ENCODE results near the gene KCND2. TPM values are rescaled to one million over a fixed set of nuclear protein-coding genes. Genes with fewer than 3 reads are reported as not detected.
A peak's percentile ranks its signal among the peaks of the same experiment; 100 is the strongest.

Gene KCND2
- total RNA-seq, 1 experiment from 2014 or later = 0.72 TPM

DNA sequence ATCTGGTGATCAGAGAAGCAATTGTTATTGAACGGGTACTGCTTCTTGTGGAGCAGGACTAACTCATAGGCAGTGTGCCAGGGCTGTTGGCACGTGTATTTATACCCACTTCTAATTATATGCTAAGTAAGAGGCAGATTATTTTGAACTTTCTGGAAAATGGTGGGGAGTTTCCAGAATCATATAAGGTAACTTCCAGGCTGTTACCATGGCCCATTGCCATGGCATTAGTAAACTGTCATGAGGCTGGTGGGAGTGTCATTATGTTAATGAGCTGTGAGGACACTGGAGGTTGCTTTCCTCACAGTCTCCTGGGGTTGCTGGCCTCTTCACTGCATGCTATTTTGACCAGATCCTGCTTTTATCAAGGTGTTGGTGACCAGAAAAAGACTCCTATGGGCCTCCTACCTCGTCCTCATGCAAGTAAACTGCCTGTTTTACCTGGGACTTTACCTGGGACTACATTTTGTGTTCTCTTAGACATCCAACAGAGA is 122.6 kb downstream of the KCND2 start:
- Histone ChIP-seq H3K9me3 (ENCODE audit: insufficient read depth, low read depth) (0 out of 2 replicates have a peak, but pooled peaks cover 2% of the 10 kb centered on the region), H3K36me3 (ENCODE audit: low read depth) (no peaks in the 10 kb centered on the region), H3K4me2 (no peak overlapping the region), H3K27me3 (ENCODE audit: insufficient read depth, low read depth) (no peaks in the 10 kb centered on the region), H2AFZ (no peak overlapping the region), H3K4me3 (no peak overlapping the region), H3K79me2 (ENCODE audit: low read depth) (no peaks in the 10 kb centered on the region), H3K9me2 (ENCODE audit: insufficient read depth) (no peaks in the 10 kb centered on the region), H3K4me1 (replicated peaks; ENCODE audit: insufficient read depth) (no peaks in the 10 kb centered on the region), H4K20me1 (ENCODE audit: insufficient read depth) (no peaks in the 10 kb centered on the region), H3K27ac (no peak overlapping the region), H3F3A (ENCODE audit: insufficient read depth, low read depth) (no peaks in the 10 kb centered on the region)
- ChIA-PET POLR2A (ENCODE audit: unreplicated experiment) (interaction anchor here (0.5 kb wide), 1 partner anchor 26 kb away, joined by 5 read pairs; no protein-coding TSS in a partner anchor), CTCF (no interaction called here)
- no peak for TF ChIP-seq EZH2 (IDR thresholded peaks at IDR 0.05; ENCODE audit: low read depth)
- TF ChIP-seq, protein P1, sequence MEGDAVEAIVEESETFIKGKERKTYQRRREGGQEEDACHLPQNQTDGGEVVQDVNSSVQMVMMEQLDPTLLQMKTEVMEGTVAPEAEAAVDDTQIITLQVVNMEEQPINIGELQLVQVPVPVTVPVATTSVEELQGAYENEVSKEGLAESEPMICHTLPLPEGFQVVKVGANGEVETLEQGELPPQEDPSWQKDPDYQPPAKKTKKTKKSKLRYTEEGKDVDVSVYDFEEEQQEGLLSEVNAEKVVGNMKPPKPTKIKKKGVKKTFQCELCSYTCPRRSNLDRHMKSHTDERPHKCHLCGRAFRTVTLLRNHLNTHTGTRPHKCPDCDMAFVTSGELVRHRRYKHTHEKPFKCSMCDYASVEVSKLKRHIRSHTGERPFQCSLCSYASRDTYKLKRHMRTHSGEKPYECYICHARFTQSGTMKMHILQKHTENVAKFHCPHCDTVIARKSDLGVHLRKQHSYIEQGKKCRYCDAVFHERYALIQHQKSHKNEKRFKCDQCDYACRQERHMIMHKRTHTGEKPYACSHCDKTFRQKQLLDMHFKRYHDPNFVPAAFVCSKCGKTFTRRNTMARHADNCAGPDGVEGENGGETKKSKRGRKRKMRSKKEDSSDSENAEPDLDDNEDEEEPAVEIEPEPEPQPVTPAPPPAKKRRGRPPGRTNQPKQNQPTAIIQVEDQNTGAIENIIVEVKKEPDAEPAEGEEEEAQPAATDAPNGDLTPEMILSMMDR (conservative IDR thresholded peaks at IDR 0.05) = no peak
- no peak for DNase-seq
- BruUV-seq (replicated peaks) = no TSS peak
- intact Hi-C loops (cut with micrococcal nuclease; ENCODE audit: unreplicated experiment) = no loop called here

DNA sequence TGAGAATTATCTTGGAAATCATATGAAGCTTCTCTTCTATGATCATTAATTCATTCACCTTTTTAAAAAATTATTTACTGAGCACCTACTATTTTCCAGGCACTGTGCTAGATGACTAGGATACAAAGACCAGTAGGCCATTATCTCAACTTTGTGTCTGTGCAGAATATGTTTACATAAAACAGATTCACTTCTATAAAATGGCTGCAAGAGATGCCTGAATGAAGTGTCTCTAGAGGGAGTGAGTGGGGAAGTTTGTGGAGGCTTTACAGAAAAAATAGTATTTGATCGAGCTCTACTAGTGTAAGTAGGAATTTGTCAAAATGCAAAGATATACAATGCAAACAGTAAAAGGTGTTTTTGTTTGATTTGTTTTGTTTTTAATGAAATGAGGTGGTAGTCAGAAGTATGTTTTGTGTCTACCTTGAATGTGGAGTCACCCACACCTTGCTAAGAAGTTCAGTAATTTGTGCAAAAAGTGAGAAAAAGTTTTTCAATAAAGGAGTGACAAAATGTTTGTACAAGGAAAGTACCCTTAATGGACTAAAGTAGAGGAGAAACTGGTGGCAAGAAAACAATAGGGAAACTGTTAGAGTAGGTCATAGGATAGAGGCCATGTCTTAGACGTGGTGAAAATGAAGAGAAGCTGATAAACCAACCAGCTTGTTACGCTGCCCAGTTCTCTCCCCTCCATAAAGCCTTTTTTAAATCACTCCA is 125.5 kb downstream of the KCND2 start:
- no TSS peak for BruUV-seq (replicated peaks)
- H3K4me1 ChIP-seq (replicated peaks; ENCODE audit: insufficient read depth) = peaks cover 17% of the 10 kb centered on the region

DNA sequence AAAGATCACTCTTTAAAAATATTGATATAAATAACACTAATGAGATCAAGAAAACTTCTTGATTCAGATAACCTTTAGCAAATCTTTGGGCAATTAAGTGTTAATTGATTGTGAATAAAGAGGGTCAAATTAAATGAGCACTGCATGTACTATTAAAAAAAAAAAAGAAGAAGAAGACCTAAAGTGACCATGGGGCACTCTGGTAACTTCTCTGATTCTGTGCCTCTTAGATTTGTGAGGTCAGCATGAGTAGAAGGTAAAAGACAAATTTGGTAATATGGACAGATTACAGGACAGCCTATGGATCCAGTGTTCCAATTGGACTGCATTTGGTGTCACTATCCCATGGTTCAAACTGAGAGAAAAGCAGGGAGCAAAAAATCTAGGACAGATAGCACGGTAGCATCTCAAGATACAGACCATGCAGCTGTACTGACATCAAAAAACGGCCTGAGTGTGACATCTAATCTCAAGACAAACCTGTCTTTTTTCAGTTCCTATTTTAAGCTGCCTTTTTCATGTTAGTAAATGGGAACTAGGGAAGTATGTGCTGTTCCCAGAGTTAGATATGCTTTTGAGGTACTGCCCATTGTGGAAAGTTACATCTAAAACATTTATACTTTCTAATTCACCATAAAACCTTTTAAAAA is 128.0 kb downstream of the KCND2 start:
- Histone ChIP-seq H3K4me2 (no peak overlapping the region), H3K79me2 (ENCODE audit: low read depth) (no peaks in the 10 kb centered on the region), H3K36me3 (ENCODE audit: low read depth) (no peaks in the 10 kb centered on the region), H2AFZ (no peak overlapping the region), H3F3A (ENCODE audit: insufficient read depth, low read depth) (peaks cover 11% of the 10 kb centered on the region; the same call in 1 of the 2 replicates), H3K27ac (peak overlapping the region; percentile 85; the same call in 1 of the 2 replicates), H3K4me3 (no peak overlapping the region), H3K27me3 (ENCODE audit: insufficient read depth, low read depth) (no peaks in the 10 kb centered on the region), H4K20me1 (ENCODE audit: insufficient read depth) (no peaks in the 10 kb centered on the region), H3K9me3 (ENCODE audit: insufficient read depth, low read depth) (0 out of 2 replicates have a peak, but pooled peaks cover 2% of the 10 kb centered on the region), H3K4me1 (replicated peaks; ENCODE audit: insufficient read depth) (peaks cover 20% of the 10 kb centered on the region), H3K9me2 (ENCODE audit: insufficient read depth) (no peaks in the 10 kb centered on the region)
- ChIA-PET POLR2A (ENCODE audit: unreplicated experiment) (no interaction called here), CTCF (no interaction called here)
- TF ChIP-seq, protein P1 (conservative IDR thresholded peaks at IDR 0.05) = no peak
- intact Hi-C loops (cut with micrococcal nuclease; ENCODE audit: unreplicated experiment) = loop anchor here (5.0 kb wide), 1 partner anchor 181 kb away; no protein-coding TSS in a partner anchor
- BruUV-seq (replicated peaks) = no TSS peak
- no peak for DNase-seq

More for the DNA sequence above, 125.5 kb downstream of the KCND2 start:
- CTCF ChIA-PET = no interaction called here
- H3K36me3 ChIP-seq (ENCODE audit: low read depth) = no peaks in the 10 kb centered on the region
- H4K20me1 ChIP-seq (ENCODE audit: insufficient read depth) = no peaks in the 10 kb centered on the region
- POLR2A ChIA-PET (ENCODE audit: unreplicated experiment) = no interaction called here
- H3K79me2 ChIP-seq (ENCODE audit: low read depth) = no peaks in the 10 kb centered on the region
- no peak overlapping the region for H3K27ac ChIP-seq
- H3K4me3 ChIP-seq = no peak overlapping the region
- TF ChIP-seq, protein P1 (conservative IDR thresholded peaks at IDR 0.05) = no peak
- no peak for TF ChIP-seq EZH2 (IDR thresholded peaks at IDR 0.05; ENCODE audit: low read depth)
- H3K4me2 ChIP-seq = no peak overlapping the region
- peaks cover 11% of the 10 kb centered on the region; the same call in 1 of the 2 replicates for H3F3A ChIP-seq (ENCODE audit: insufficient read depth, low read depth)
- H3K27me3 ChIP-seq (ENCODE audit: insufficient read depth, low read depth) = no peaks in the 10 kb centered on the region
- intact Hi-C loops (cut with micrococcal nuclease; ENCODE audit: unreplicated experiment) = no loop called here
- no peak overlapping the region for H2AFZ ChIP-seq
- H3K9me3 ChIP-seq (ENCODE audit: insufficient read depth, low read depth) = 0 out of 2 replicates have a peak, but pooled peaks cover 2% of the 10 kb centered on the region
- DNase-seq = no peak
- no peaks in the 10 kb centered on the region for H3K9me2 ChIP-seq (ENCODE audit: insufficient read depth)
